Measurements from ENCODE around the gene ERC2.

DNA sequence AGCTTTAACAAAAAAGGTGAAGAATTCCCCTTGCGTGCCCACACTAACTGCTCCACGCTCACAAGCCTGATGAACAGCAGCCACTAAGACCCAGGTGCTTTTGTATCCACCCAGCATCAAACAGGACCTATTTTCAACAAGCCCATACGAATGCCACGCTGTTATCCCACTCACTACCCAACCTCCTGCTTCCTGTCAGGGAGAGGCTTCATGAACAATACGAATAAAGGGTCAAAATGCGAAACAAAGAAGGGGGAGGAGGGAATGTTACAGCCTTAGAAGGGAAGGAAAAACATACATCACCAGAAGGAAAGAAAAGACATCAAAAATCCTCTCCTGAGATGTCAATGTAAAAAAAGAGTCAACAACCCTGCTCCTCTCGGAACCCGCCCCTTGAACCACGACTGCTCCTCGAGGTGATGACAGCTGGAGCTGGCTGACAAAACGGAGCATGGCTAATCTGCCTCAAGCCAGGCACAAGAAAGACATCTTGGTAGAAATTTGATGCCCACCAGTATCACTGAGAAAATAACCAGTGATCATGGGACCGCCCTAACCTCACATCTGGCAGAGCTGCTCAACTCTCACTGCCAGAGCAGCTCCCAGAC lies 9.7 kb downstream of the ERC2 start:
- no peak for TF ChIP-seq POLR2A (IDR thresholded peaks at IDR 0.05; ENCODE audit: low read depth, low read length)
- no peak for TF ChIP-seq SPI1 (IDR thresholded peaks at IDR 0.05; ENCODE audit: low read depth, low read length)
- TF ChIP-seq POLR2AphosphoS5 (IDR thresholded peaks at IDR 0.05; ENCODE audit: low read depth, low read length) = no peak
- TF ChIP-seq TAF1 (IDR thresholded peaks at IDR 0.05; ENCODE audit: low read depth, low read length) = no peak
- no peak for TF ChIP-seq POU2F2 (IDR thresholded peaks at IDR 0.05; ENCODE audit: low read depth, low read length)
